Measurements from ENCODE around the gene SLC9A2.

DNA sequence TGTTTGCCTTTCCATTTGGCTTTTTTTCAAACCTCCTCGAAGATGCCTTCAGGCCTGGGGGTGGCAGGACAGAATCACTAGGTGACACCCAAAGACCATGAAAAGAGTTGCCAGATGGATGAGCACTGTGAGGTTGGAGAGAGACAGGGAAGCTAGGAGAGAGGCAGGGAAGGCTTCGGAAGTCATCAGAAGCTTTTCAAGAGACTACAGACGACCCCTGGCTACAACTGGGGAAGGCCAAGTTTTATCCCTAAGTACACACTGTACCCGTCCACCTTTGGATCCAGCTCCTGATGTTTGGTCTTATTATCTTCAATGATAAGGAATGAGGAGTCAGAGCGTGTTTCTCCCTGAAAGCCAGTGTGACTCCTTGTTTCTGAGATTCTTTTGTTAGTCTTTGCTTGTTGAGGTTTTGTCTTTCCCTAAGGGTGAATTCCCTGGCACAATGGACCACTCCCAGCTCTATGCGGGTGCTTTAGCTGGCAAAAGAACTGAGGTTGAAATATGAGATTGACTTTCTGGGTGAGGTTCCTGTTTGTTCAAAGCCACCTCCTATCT, 33.4 kb upstream of the SLC9A2 start:
- TF ChIP-seq CTCF (conservative IDR thresholded peaks at IDR 0.05), result 0 out of 2 replicates have a peak, but pooled peaks have one; percentile 10
- no peak for TF ChIP-seq ZFX (IDR thresholded peaks at IDR 0.05)
